ENCODE measurements around the gene ZBTB18. TPM values are rescaled to one million over a fixed set of nuclear protein-coding genes. Genes with fewer than 3 reads are reported as not detected.

ZBTB18 gene
- total and polyA plus RNA-seq, 9 donors = 57.3 to 89.5 (median 70.8) TPM

- H3K27ac ChIP-seq (ENCODE audit: low read length) = peak overlapping the region; percentile 15
- H3K4me3 ChIP-seq (ENCODE audit: low read length) = no peak overlapping the region
- no CpG with 5 or more reads among the region's 12 CpGs for WGBS (ENCODE audit: insufficient coverage)
- DNase-seq = peak; percentile 40
- peaks cover 15% of the 10 kb centered on the region for H3K36me3 ChIP-seq (ENCODE audit: control insufficient read depth, insufficient read depth, low read length)
- H3K27me3 ChIP-seq (ENCODE audit: control insufficient read depth, insufficient read depth, low read length) = no peaks in the 10 kb centered on the region
- peaks cover 17% of the 10 kb centered on the region for H3K4me1 ChIP-seq (ENCODE audit: control insufficient read depth, insufficient read depth, low read length)
- no peaks in the 10 kb centered on the region for H3K9me3 ChIP-seq (replicated peaks; ENCODE audit: control insufficient read depth, low read depth, low read length)
Observed at GRCh38 chr1:244057474-244058385, 6.6 kb downstream of the ZBTB18 start.

GRCh38 chr1:244060117-244060516 lies 9.0 kb downstream of the ZBTB18 start:
- Histone ChIP-seq H3K27me3 (ENCODE audit: control insufficient read depth, insufficient read depth, low read length) (no peaks in the 10 kb centered on the region), H3K4me3 (ENCODE audit: low read length) (no peak overlapping the region), H3K27ac (ENCODE audit: low read length) (no peak overlapping the region), H3K4me1 (ENCODE audit: control insufficient read depth, insufficient read depth, low read length) (no peaks in the 10 kb centered on the region), H3K36me3 (ENCODE audit: control insufficient read depth, insufficient read depth, low read length) (peaks cover under 1% of the 10 kb centered on the region), H3K9me3 (replicated peaks; ENCODE audit: control insufficient read depth, low read depth, low read length) (no peaks in the 10 kb centered on the region)
- DNase-seq = no peak
- WGBS (ENCODE audit: insufficient coverage) = no CpG with 5 or more reads among the region's 1 CpG

GRCh38 chr1:244060686-244061085 lies 9.6 kb downstream of the ZBTB18 start:
- no CpG with 5 or more reads among the region's 2 CpGs for WGBS (ENCODE audit: insufficient coverage)
- Histone ChIP-seq H3K36me3 (ENCODE audit: control insufficient read depth, insufficient read depth, low read length) (no peaks in the 10 kb centered on the region), H3K27me3 (ENCODE audit: control insufficient read depth, insufficient read depth, low read length) (no peaks in the 10 kb centered on the region), H3K27ac (ENCODE audit: low read length) (no peak overlapping the region), H3K9me3 (replicated peaks; ENCODE audit: control insufficient read depth, low read depth, low read length) (no peaks in the 10 kb centered on the region), H3K4me1 (ENCODE audit: control insufficient read depth, insufficient read depth, low read length) (no peaks in the 10 kb centered on the region), H3K4me3 (ENCODE audit: low read length) (no peak overlapping the region)
- no peak for DNase-seq

- H3K27ac ChIP-seq (ENCODE audit: low read length) = no peak overlapping the region
- no peaks in the 10 kb centered on the region for H3K4me1 ChIP-seq (ENCODE audit: control insufficient read depth, insufficient read depth, low read length)
- H3K9me3 ChIP-seq (replicated peaks; ENCODE audit: control insufficient read depth, low read depth, low read length) = no peaks in the 10 kb centered on the region
- no peak overlapping the region for H3K4me3 ChIP-seq (ENCODE audit: low read length)
- DNase-seq = no peak
- H3K36me3 ChIP-seq (ENCODE audit: control insufficient read depth, insufficient read depth, low read length) = no peaks in the 10 kb centered on the region
- 86% methylated on average over 1 of the region's 4 CpGs for WGBS (ENCODE audit: insufficient coverage)
- peaks cover 2% of the 10 kb centered on the region for H3K27me3 ChIP-seq (ENCODE audit: control insufficient read depth, insufficient read depth, low read length)
Observed at GRCh38 chr1:244062156-244062725, 11.2 kb downstream of the ZBTB18 start.

GRCh38 chr1:244063498-244063897 lies 12.4 kb downstream of the ZBTB18 start:
- WGBS (ENCODE audit: insufficient coverage) = 80% methylated on average over 1 of the region's 6 CpGs
- H3K4me3 ChIP-seq (ENCODE audit: low read length) = no peak overlapping the region
- no peaks in the 10 kb centered on the region for H3K9me3 ChIP-seq (replicated peaks; ENCODE audit: control insufficient read depth, low read depth, low read length)
- no peaks in the 10 kb centered on the region for H3K36me3 ChIP-seq (ENCODE audit: control insufficient read depth, insufficient read depth, low read length)
- no peaks in the 10 kb centered on the region for H3K4me1 ChIP-seq (ENCODE audit: control insufficient read depth, insufficient read depth, low read length)
- DNase-seq = no peak
- H3K27me3 ChIP-seq (ENCODE audit: control insufficient read depth, insufficient read depth, low read length) = peaks cover 2% of the 10 kb centered on the region
- no peak overlapping the region for H3K27ac ChIP-seq (ENCODE audit: low read length)

- H3K9me3 ChIP-seq (replicated peaks; ENCODE audit: control insufficient read depth, low read depth, low read length) = no peaks in the 10 kb centered on the region
- no peak overlapping the region for H3K4me3 ChIP-seq (ENCODE audit: low read length)
- 66% methylated on average over 7 of the region's 8 CpGs for WGBS (ENCODE audit: insufficient coverage)
- H3K27ac ChIP-seq (ENCODE audit: low read length) = no peak overlapping the region
- H3K4me1 ChIP-seq (ENCODE audit: control insufficient read depth, insufficient read depth, low read length) = no peaks in the 10 kb centered on the region
- no peaks in the 10 kb centered on the region for H3K36me3 ChIP-seq (ENCODE audit: control insufficient read depth, insufficient read depth, low read length)
- DNase-seq = no peak
- H3K27me3 ChIP-seq (ENCODE audit: control insufficient read depth, insufficient read depth, low read length) = peaks cover 2% of the 10 kb centered on the region
Observed at GRCh38 chr1:244064621-244065020, 13.5 kb downstream of the ZBTB18 start.

- no peak for DNase-seq
- Histone ChIP-seq H3K36me3 (ENCODE audit: control insufficient read depth, insufficient read depth, low read length) (no peaks in the 10 kb centered on the region), H3K4me3 (ENCODE audit: low read length) (no peak overlapping the region), H3K27ac (ENCODE audit: low read length) (no peak overlapping the region), H3K9me3 (replicated peaks; ENCODE audit: control insufficient read depth, low read depth, low read length) (no peaks in the 10 kb centered on the region), H3K4me1 (ENCODE audit: control insufficient read depth, insufficient read depth, low read length) (no peaks in the 10 kb centered on the region), H3K27me3 (ENCODE audit: control insufficient read depth, insufficient read depth, low read length) (peaks cover 2% of the 10 kb centered on the region)
- 34% methylated on average over 8 of the region's 9 CpGs for WGBS (ENCODE audit: insufficient coverage)
Observed at GRCh38 chr1:244065063-244065793, 14.1 kb downstream of the ZBTB18 start.

- peak; percentile 59 for DNase-seq
- Histone ChIP-seq H3K9me3 (replicated peaks; ENCODE audit: control insufficient read depth, low read depth, low read length) (no peaks in the 10 kb centered on the region), H3K27ac (ENCODE audit: low read length) (no peak overlapping the region), H3K36me3 (ENCODE audit: control insufficient read depth, insufficient read depth, low read length) (no peaks in the 10 kb centered on the region), H3K27me3 (ENCODE audit: control insufficient read depth, insufficient read depth, low read length) (peaks cover 2% of the 10 kb centered on the region), H3K4me3 (ENCODE audit: low read length) (no peak overlapping the region), H3K4me1 (ENCODE audit: control insufficient read depth, insufficient read depth, low read length) (no peaks in the 10 kb centered on the region)
- WGBS (ENCODE audit: insufficient coverage) = no CpG with 5 or more reads among the region's 4 CpGs
Observed at GRCh38 chr1:244065960-244066388, 14.9 kb downstream of the ZBTB18 start.

- H3K27ac ChIP-seq (ENCODE audit: low read length) = no peak overlapping the region
- H3K27me3 ChIP-seq (ENCODE audit: control insufficient read depth, insufficient read depth, low read length) = peaks cover 2% of the 10 kb centered on the region
- WGBS (ENCODE audit: insufficient coverage) = 69% methylated on average over 13 of the region's 26 CpGs
- H3K4me3 ChIP-seq (ENCODE audit: low read length) = no peak overlapping the region
- H3K4me1 ChIP-seq (ENCODE audit: control insufficient read depth, insufficient read depth, low read length) = no peaks in the 10 kb centered on the region
- no peak for DNase-seq
- H3K36me3 ChIP-seq (ENCODE audit: control insufficient read depth, insufficient read depth, low read length) = no peaks in the 10 kb centered on the region
- H3K9me3 ChIP-seq (replicated peaks; ENCODE audit: control insufficient read depth, low read depth, low read length) = no peaks in the 10 kb centered on the region
Observed at GRCh38 chr1:244066954-244067716, 16.1 kb downstream of the ZBTB18 start.

Measured in muscle of leg (tissue), 11 donors.